Adrenal gland (tissue), 12 donors: ENCODE measurements around the gene DOHH. TPM values are rescaled to one million over a fixed set of nuclear protein-coding genes. Genes with fewer than 3 reads are reported as not detected.

ENCODE experiments used
- DNase-seq, 7 donors: peaks; one replicate each; pipeline ENCODE4 v3.0.0-alpha.2; 2019 to 2020
- H3K27ac ChIP-seq, 5 donors: fragments of 200-600 bp; sonication (generic) in 4 of 5; 1 replicate in 3 of 5; 2 replicates in 2 of 5; pipeline versions ENCODE4 v1.5.1 to v1.8.0; 2016 to 2020; ENCODE audit warnings: mild to moderate bottlenecking in 1 of 5
- H3K27me3 ChIP-seq: fragments of 200-600 bp; 2 replicates; pipeline ENCODE4 v1.8.0; 2021
- H3K36me3 ChIP-seq, 2 donors: fragments of 200-600 bp; replicated peaks in 1 of 2; 1 replicate in 1 of 2; 2 replicates in 1 of 2; pipeline versions ENCODE4 v1.5.1 to v1.8.0; 2018 to 2022
- H3K4me1 ChIP-seq, 2 donors: fragments of 200-600 bp; replicated peaks in 1 of 2; 1 replicate in 1 of 2; 2 replicates in 1 of 2; pipeline versions ENCODE4 v1.5.1 to v1.8.0; 2018 to 2021
- H3K4me3 ChIP-seq, 4 donors: fragments of 200-600 bp; sonication (generic) in 3 of 4; one replicate each; pipeline ENCODE4 v1.5.1; 2016 to 2018
- H3K9me3 ChIP-seq, 3 donors: fragments of 200-600 bp; sonication (generic) in 1 of 3; replicated peaks in 1 of 3; 1 replicate in 2 of 3; 2 replicates in 1 of 3; pipeline versions ENCODE4 v1.5.1 to v1.8.0; 2016 to 2021
- CTCF ChIP-seq, 6 experiments: fragments of 450-650 bp in 4 of 6; fragments of 200-600 bp in 2 of 6; sonication (generic) in 1 of 6; IDR thresholded peaks; 1 replicate in 5 of 6; 2 replicates in 1 of 6; pipeline versions ENCODE4 v1.5.1 to v1.8.0; 2016 to 2021; ENCODE audit warnings: antibody characterized with exemption in 6 of 6, mild to moderate bottlenecking in 2 of 6, moderate library complexity in 1 of 6
- POLR2A ChIP-seq, 2 donors: fragments of 450-650 bp; IDR thresholded peaks; one replicate each; pipeline ENCODE4 v1.6.1; 2017; ENCODE audit warnings: antibody characterized with exemption in 2 of 2, mild to moderate bottlenecking in 2 of 2, moderate library complexity in 1 of 2
- whole genome bisulfite sequencing, 4 donors: extraction: QIAGEN DNeasy Blood & Tissue Kit in 2 of 4; methylation state at CpG; one replicate each; pipeline versions ENCODE4 v1.1.5 to v1.1.7; 2013 to 2017; 5-methylcytosine and 5-hydroxymethylcytosine counted together
- intact Hi-C, 2 donors: fragments of 100-400 bp; cut with DNase I; formaldehyde crosslinking; loops; one replicate each; pipeline versions ENCODE4 v1.14.1 to v1.15.0; 2022 to 2023
- polyA plus RNA-seq, 3 donors: library from polyadenylated mRNA; stranded (reverse); fragments of 200-250 nt in 2 of 3; fragments of 350-450 nt in 1 of 3; fragmentation: Illumina TruSeq in 1 of 3; extraction: RNeasy Lipid Tissue Mini Kit (QIAGEN cat#74804) in 1 of 3; gene quantifications; one replicate each; pipeline ENCODE4 v1.2.3, GENCODE V29; 2013 to 2014
- total RNA-seq, 9 donors: library from RNA; depleted of rRNA in 4 of 9; stranded (reverse); fragments of >200 nt in 4 of 9; fragments of 120-200 nt in 1 of 9; fragmentation: NEBNext Ultra II Directional in 1 of 9; extraction: Animal tissue kit (Norgen Biotek cat#: 25700) in 1 of 9; gene quantifications; one replicate each; pipeline versions ENCODE4 v1.1.0 to v1.2.4, GENCODE V29; 2013 to 2023
- donor health status: healthy with polysubstance abuse.
- donor health status: Bipolar disorder and iron deficiency.
- donor health status: DM: yes; HTN: yes; CAD: no.
- donor health status: DM: no; HTN: no; CAD: no.
- donor health status: DM: no; HTN: no; CAD: no.
- donor health status: DM: yes; HTN: yes; CAD: no.

Gene DOHH
- total and polyA plus RNA-seq, 12 donors, result 0.92 to 22.8 (median 13.8) TPM

- peaks cover 0 to 8% of the 10 kb centered on the region in 2 donors for H3K36me3 ChIP-seq
Measured at GRCh38 chr19:3547767-3548282, 47.4 kb upstream of the DOHH start.

GRCh38 chr19:3547301-3547731, 46.8 kb upstream of the DOHH start:
- Histone ChIP-seq H3K4me1 (no peaks in the 10 kb centered on the region), H3K4me3 (no peak overlapping the region), H3K27me3 (no peaks in the 10 kb centered on the region), H3K27ac (no peak overlapping the region), H3K9me3 (no peaks in the 10 kb centered on the region), H3K36me3 (peaks cover 0 to 8% of the 10 kb centered on the region in 2 donors)
- intact Hi-C loops, result loop anchor here (5.0 kb wide), 2 partner anchors 65 to 70 kb away; no protein-coding TSS in a partner anchor
- TF ChIP-seq CTCF (IDR thresholded peaks at IDR 0.05), result peak in 5 of 6 experiments; percentile 17 to 45 (median 31)
- no peak for TF ChIP-seq POLR2A (IDR thresholded peaks at IDR 0.05)
- 86 to 91% (median 88%) methylated on average over 12 to 15 of the region's 15 CpGs for WGBS, 4 donors
- no peak for DNase-seq

More at GRCh38 chr19:3547767-3548282, 47.4 kb upstream of the DOHH start:
- 83 to 91% (median 87%) methylated on average over 8 to 36 of the region's 36 CpGs for WGBS, 4 donors
- no peaks in the 10 kb centered on the region for H3K27me3 ChIP-seq
- intact Hi-C loops, result loop anchor here (5.0 kb wide), 2 partner anchors 64 to 69 kb away; no protein-coding TSS in a partner anchor
- no peak for DNase-seq
- H3K4me1 ChIP-seq, result peaks cover 0 to 1% of the 10 kb centered on the region in 2 donors
- H3K4me3 ChIP-seq, result no peak overlapping the region
- no peak for TF ChIP-seq CTCF (IDR thresholded peaks at IDR 0.05)
- TF ChIP-seq POLR2A (IDR thresholded peaks at IDR 0.05), result no peak
- H3K27ac ChIP-seq, result no peak overlapping the region
- H3K9me3 ChIP-seq, result no peaks in the 10 kb centered on the region

GRCh38 chr19:3546119-3546518, 45.6 kb upstream of the DOHH start:
- Histone ChIP-seq H3K27me3 (no peaks in the 10 kb centered on the region), H3K4me3 (no peak overlapping the region), H3K9me3 (no peaks in the 10 kb centered on the region), H3K4me1 (no peaks in the 10 kb centered on the region), H3K36me3 (peaks cover 0 to 8% of the 10 kb centered on the region in 2 donors), H3K27ac (no peak overlapping the region)
- TF ChIP-seq CTCF (IDR thresholded peaks at IDR 0.05) (no peak), POLR2A (IDR thresholded peaks at IDR 0.05) (no peak)
- no peak for DNase-seq
- 87 to 94% (median 90%) methylated on average over 13 to 23 of the region's 23 CpGs for WGBS, 4 donors
- intact Hi-C loops, result loop anchor here (5.0 kb wide), 2 partner anchors 66 to 71 kb away; no protein-coding TSS in a partner anchor

- Histone ChIP-seq H3K9me3 (no peaks in the 10 kb centered on the region), H3K27me3 (no peaks in the 10 kb centered on the region), H3K27ac (no peak overlapping the region), H3K4me3 (no peak overlapping the region), H3K36me3 (peaks cover 0 to 8% of the 10 kb centered on the region in 2 donors), H3K4me1 (no peaks in the 10 kb centered on the region)
- DNase-seq, result no peak
- intact Hi-C loops, result loop anchor here (5.0 kb wide), 2 partner anchors 67 to 72 kb away; no protein-coding TSS in a partner anchor
- no peak for TF ChIP-seq CTCF (IDR thresholded peaks at IDR 0.05)
- no peak for TF ChIP-seq POLR2A (IDR thresholded peaks at IDR 0.05)
- 74 to 84% (median 75%) methylated on average over 8 to 10 of the region's 10 CpGs for WGBS, 4 donors
Measured at GRCh38 chr19:3545669-3546034, 45.2 kb upstream of the DOHH start.
